ENCODE results near the gene TMEM178B. TPM values are rescaled to one million over a fixed set of nuclear protein-coding genes. Genes with fewer than 3 reads are reported as not detected.

Gene TMEM178B
- total RNA-seq, 1 experiment from 2014 or later = not detected

GRCh38 chr7:141217938-141218337 is 144.1 kb downstream of the TMEM178B start:
- no TSS peak for BruUV-seq (replicated peaks)
- H3K4me1 Mint-ChIP-seq (ENCODE audit: insufficient read depth, unreplicated experiment) = no peaks in the 10 kb centered on the region
- H3K27ac Mint-ChIP-seq (ENCODE audit: low read depth, unreplicated experiment) = no peak overlapping the region
- H3K36me3 Mint-ChIP-seq (ENCODE audit: insufficient read depth, unreplicated experiment) = no peaks in the 10 kb centered on the region
- intact Hi-C loops (cut with micrococcal nuclease) = no loop called here
- H3K27me3 Mint-ChIP-seq (ENCODE audit: insufficient read depth, unreplicated experiment) = no peaks in the 10 kb centered on the region
- no peak overlapping the region for H3K4me3 Mint-ChIP-seq (ENCODE audit: unreplicated experiment)
- peaks cover 45% of the 10 kb centered on the region for H3K9me3 Mint-ChIP-seq (ENCODE audit: unreplicated experiment)
- DNase-seq (ENCODE audit: unreplicated experiment) = no peak
- no peak for TF ChIP-seq CTCF (IDR thresholded peaks at IDR 0.05; ENCODE audit: unreplicated experiment)
- CTCF ChIA-PET = no interaction called here
- POLR2A ChIA-PET = no interaction called here

GRCh38 chr7:141218941-141219340 is 145.1 kb downstream of the TMEM178B start:
- no peak for TF ChIP-seq CTCF (IDR thresholded peaks at IDR 0.05; ENCODE audit: unreplicated experiment)
- Mint-ChIP-seq H3K27ac (ENCODE audit: low read depth, unreplicated experiment) (no peak overlapping the region), H3K4me3 (ENCODE audit: unreplicated experiment) (no peak overlapping the region), H3K27me3 (ENCODE audit: insufficient read depth, unreplicated experiment) (no peaks in the 10 kb centered on the region), H3K4me1 (ENCODE audit: insufficient read depth, unreplicated experiment) (no peaks in the 10 kb centered on the region), H3K9me3 (ENCODE audit: unreplicated experiment) (peaks cover 49% of the 10 kb centered on the region), H3K36me3 (ENCODE audit: insufficient read depth, unreplicated experiment) (no peaks in the 10 kb centered on the region)
- no TSS peak for BruUV-seq (replicated peaks)
- no peak for DNase-seq (ENCODE audit: unreplicated experiment)
- intact Hi-C loops (cut with micrococcal nuclease) = no loop called here
- ChIA-PET POLR2A (no interaction called here), CTCF (no interaction called here)

GRCh38 chr7:141220263-141220880 is 146.5 kb downstream of the TMEM178B start:
- H3K9me3 Mint-ChIP-seq (ENCODE audit: unreplicated experiment) = peaks cover 58% of the 10 kb centered on the region
- H3K36me3 Mint-ChIP-seq (ENCODE audit: insufficient read depth, unreplicated experiment) = no peaks in the 10 kb centered on the region
- H3K4me3 Mint-ChIP-seq (ENCODE audit: unreplicated experiment) = no peak overlapping the region
- BruUV-seq (replicated peaks) = no TSS peak
- ChIA-PET POLR2A (no interaction called here), CTCF (interaction anchor here (0.6 to 0.9 kb wide), 3 partner anchors 8 to 120 kb away, joined by 3 to 4 read pairs (median 3); no protein-coding TSS in a partner anchor)
- intact Hi-C loops (cut with micrococcal nuclease) = no loop called here
- no peaks in the 10 kb centered on the region for H3K27me3 Mint-ChIP-seq (ENCODE audit: insufficient read depth, unreplicated experiment)
- TF ChIP-seq CTCF (IDR thresholded peaks at IDR 0.05; ENCODE audit: unreplicated experiment) = no peak
- no peak overlapping the region for H3K27ac Mint-ChIP-seq (ENCODE audit: low read depth, unreplicated experiment)
- DNase-seq (ENCODE audit: unreplicated experiment) = peak; percentile 8
- no peaks in the 10 kb centered on the region for H3K4me1 Mint-ChIP-seq (ENCODE audit: insufficient read depth, unreplicated experiment)

GRCh38 chr7:141221007-141221612 is 147.2 kb downstream of the TMEM178B start:
- Mint-ChIP-seq H3K4me1 (ENCODE audit: insufficient read depth, unreplicated experiment) (no peaks in the 10 kb centered on the region), H3K36me3 (ENCODE audit: insufficient read depth, unreplicated experiment) (no peaks in the 10 kb centered on the region), H3K9me3 (ENCODE audit: unreplicated experiment) (peaks cover 57% of the 10 kb centered on the region), H3K4me3 (ENCODE audit: unreplicated experiment) (no peak overlapping the region), H3K27ac (ENCODE audit: low read depth, unreplicated experiment) (no peak overlapping the region), H3K27me3 (ENCODE audit: insufficient read depth, unreplicated experiment) (no peaks in the 10 kb centered on the region)
- BruUV-seq (replicated peaks) = no TSS peak
- TF ChIP-seq CTCF (IDR thresholded peaks at IDR 0.05; ENCODE audit: unreplicated experiment) = no peak
- CTCF ChIA-PET = interaction anchor here (0.9 kb wide), 1 partner anchor 121 kb away, joined by 4 read pairs; no protein-coding TSS in a partner anchor
- POLR2A ChIA-PET = no interaction called here
- intact Hi-C loops (cut with micrococcal nuclease) = no loop called here
- DNase-seq (ENCODE audit: unreplicated experiment) = peak; percentile 38
